Activated T-cell treated with anti-CD3 and anti-CD28 coated beads for 4 hours (primary cell): ENCODE measurements around the gene SLC35A2.

Experiments
- DNase-seq: peaks from one replicate; pipeline ENCODE4 v3.0.0-alpha.2; 2020

SLC35A2 gene

GRCh38 chrX:48927123-48927522 is 15.7 kb upstream of the SLC35A2 start:
- DNase-seq = no peak

- DNase-seq = no peak
Observed at GRCh38 chrX:48924270-48924669, 12.8 kb upstream of the SLC35A2 start.

- no peak for DNase-seq
Observed at GRCh38 chrX:48923771-48924170, 12.3 kb upstream of the SLC35A2 start.

GRCh38 chrX:48920718-48921104 is 9.3 kb upstream of the SLC35A2 start:
- DNase-seq = no peak

GRCh38 chrX:48919947-48920717 is 8.7 kb upstream of the SLC35A2 start:
- DNase-seq = no peak

GRCh38 chrX:48919360-48919841 is 8.0 kb upstream of the SLC35A2 start:
- DNase-seq = no peak

- peak; percentile 81 for DNase-seq
Observed at GRCh38 chrX:48918643-48919340, 7.3 kb upstream of the SLC35A2 start, which contains the start of gene PIM2. Gene PIM2, minus strand, starts transcription at chrX:48919024. Its CDS starts 190 bp downstream, at chrX:48918834.

- no peak for DNase-seq
Observed at GRCh38 chrX:48918301-48918642, 6.8 kb upstream of the SLC35A2 start.

GRCh38 chrX:48917139-48918001 is 5.9 kb upstream of the SLC35A2 start:
- DNase-seq = peak; percentile 76

GRCh38 chrX:48914593-48915493 is 3.4 kb upstream of the SLC35A2 start:
- no peak for DNase-seq

- no peak for DNase-seq
Observed at GRCh38 chrX:48913605-48914366, 2.3 kb upstream of the SLC35A2 start.

- no peak for DNase-seq
Observed at GRCh38 chrX:48910926-48911411, 477 bp downstream of the SLC35A2 start.

- DNase-seq = no peak
Observed at GRCh38 chrX:48909703-48910294, 1.6 kb downstream of the SLC35A2 start.

GRCh38 chrX:48908600-48908999 is 2.8 kb downstream of the SLC35A2 start:
- no peak for DNase-seq

GRCh38 chrX:48905090-48905790 is 6.2 kb downstream of the SLC35A2 start:
- DNase-seq = no peak

- no peak for DNase-seq
Observed at GRCh38 chrX:48904626-48905025, 6.8 kb downstream of the SLC35A2 start.

- DNase-seq = no peak
Observed at GRCh38 chrX:48904180-48904579, 7.3 kb downstream of the SLC35A2 start.

- no peak for DNase-seq
Observed at GRCh38 chrX:48903290-48903689, 8.2 kb downstream of the SLC35A2 start.

- no peak for DNase-seq
Observed at GRCh38 chrX:48902776-48903175, 8.7 kb downstream of the SLC35A2 start.

GRCh38 chrX:48902135-48902534 is 9.3 kb downstream of the SLC35A2 start:
- no peak for DNase-seq
